ENCODE data around the gene SRA1. TPM values are rescaled to one million over a fixed set of nuclear protein-coding genes. Genes with fewer than 3 reads are reported as not detected.

The SRA1 gene
- total RNA-seq, 1 experiment from 2014 or later = 56.0 TPM

DNA sequence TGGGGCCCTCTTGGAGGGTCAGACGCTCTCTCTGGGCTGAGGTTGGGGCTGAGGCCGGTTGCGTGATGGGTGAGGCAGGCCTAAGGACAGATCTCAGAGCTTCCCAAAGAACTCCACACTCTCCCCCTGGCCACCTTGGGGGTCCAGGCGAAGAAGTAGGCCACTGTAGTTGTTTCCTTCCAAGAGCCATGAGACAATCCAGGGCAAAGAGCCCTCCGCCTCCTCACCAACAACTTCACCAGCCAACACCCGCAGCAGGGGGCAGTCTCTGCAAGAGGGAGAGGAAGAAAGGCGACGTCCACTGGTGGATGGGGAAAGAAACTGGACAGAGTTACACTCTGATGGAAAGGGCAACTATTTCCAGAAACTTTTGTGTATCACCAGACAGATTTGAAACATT, 18.0 kb upstream of the SRA1 start:
- in situ Hi-C loops (cut with HindIII; ENCODE audit: low pct_unique_long_range_greater_than_20kb, low sequenced_read_pairs) = no loop called here

DNA sequence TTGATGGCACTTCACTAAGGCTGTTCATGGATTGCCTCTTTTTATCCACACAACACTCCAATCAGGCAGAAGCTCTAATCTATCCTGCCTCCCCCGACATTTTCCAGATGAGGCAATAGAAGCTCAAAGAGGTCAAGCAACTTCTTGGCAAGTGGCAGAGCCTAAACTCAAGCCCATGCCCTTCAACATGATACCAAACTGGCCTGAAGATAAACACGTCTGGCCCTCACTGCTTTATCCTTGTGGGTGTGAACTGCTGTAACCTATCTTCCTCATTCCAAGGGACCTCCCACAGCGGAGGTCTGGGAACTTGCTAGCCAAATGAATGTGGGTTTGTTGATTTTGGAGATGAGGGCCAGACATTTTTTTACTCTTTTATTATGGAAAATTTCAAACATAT, 16.9 kb upstream of the SRA1 start:
- in situ Hi-C loops (cut with HindIII; ENCODE audit: low pct_unique_long_range_greater_than_20kb, low sequenced_read_pairs) = no loop called here
- DNase-seq (ENCODE audit: low read depth) = no peak

More for the DNA sequence above, 18.0 kb upstream of the SRA1 start:
- no peak for DNase-seq (ENCODE audit: low read depth)

GRCh38 chr5:140573683-140574082, 16.4 kb upstream of the SRA1 start:
- no peak for DNase-seq (ENCODE audit: low read depth)
- in situ Hi-C loops (cut with HindIII; ENCODE audit: low pct_unique_long_range_greater_than_20kb, low sequenced_read_pairs) = no loop called here

- no peak for DNase-seq (ENCODE audit: low read depth)
- in situ Hi-C loops (cut with HindIII; ENCODE audit: low pct_unique_long_range_greater_than_20kb, low sequenced_read_pairs) = no loop called here
Observed at GRCh38 chr5:140571105-140571504, 13.8 kb upstream of the SRA1 start.

DNA sequence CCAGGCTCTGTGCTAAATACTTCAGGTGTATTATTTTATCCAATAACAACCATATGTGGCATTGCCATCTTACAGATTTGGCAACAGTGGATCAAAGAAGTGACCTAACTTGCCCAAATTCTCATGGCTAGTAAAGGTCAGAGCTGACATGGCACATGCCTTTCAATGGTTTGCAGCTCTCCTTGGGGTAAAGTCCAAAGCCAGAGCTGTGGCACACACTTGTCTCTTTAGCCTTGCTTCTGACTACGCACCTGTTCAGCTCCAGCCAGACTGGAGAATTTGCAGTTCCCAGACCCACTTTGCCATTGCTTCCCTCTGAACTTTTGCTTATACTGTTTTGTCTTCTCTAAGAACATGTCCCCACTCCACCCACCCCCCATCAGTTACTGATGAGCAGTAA, 13.2 kb upstream of the SRA1 start:
- DNase-seq (ENCODE audit: low read depth) = no peak
- in situ Hi-C loops (cut with HindIII; ENCODE audit: low pct_unique_long_range_greater_than_20kb, low sequenced_read_pairs) = no loop called here

GRCh38 chr5:140570058-140570457, 12.8 kb upstream of the SRA1 start:
- in situ Hi-C loops (cut with HindIII; ENCODE audit: low pct_unique_long_range_greater_than_20kb, low sequenced_read_pairs) = no loop called here
- DNase-seq (ENCODE audit: low read depth) = no peak

DNA sequence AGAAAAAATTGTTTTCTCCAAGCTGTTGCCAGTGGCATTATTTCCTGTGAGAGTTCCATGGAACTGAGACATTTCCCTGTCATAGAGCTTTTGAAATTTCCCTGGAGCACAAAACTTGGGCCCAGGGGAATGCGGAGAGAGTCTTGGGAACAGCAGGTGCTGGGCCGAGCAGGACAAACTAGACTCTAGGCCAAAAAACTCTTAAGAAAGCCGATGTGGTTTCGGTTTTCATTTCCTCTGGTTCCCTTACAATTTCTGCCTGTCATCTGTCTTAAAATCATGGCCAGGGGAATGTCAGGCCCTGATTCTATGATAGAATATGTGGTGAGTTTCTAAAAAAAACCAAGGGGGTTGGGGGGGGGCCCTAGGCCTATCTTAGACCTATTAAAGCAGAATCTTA, 11.9 kb upstream of the SRA1 start:
- in situ Hi-C loops (cut with HindIII; ENCODE audit: low pct_unique_long_range_greater_than_20kb, low sequenced_read_pairs) = no loop called here
- no peak for DNase-seq (ENCODE audit: low read depth)

GRCh38 chr5:140568443-140569063, 11.3 kb upstream of the SRA1 start:
- DNase-seq (ENCODE audit: low read depth) = no peak
- in situ Hi-C loops (cut with HindIII; ENCODE audit: low pct_unique_long_range_greater_than_20kb, low sequenced_read_pairs) = no loop called here

DNA sequence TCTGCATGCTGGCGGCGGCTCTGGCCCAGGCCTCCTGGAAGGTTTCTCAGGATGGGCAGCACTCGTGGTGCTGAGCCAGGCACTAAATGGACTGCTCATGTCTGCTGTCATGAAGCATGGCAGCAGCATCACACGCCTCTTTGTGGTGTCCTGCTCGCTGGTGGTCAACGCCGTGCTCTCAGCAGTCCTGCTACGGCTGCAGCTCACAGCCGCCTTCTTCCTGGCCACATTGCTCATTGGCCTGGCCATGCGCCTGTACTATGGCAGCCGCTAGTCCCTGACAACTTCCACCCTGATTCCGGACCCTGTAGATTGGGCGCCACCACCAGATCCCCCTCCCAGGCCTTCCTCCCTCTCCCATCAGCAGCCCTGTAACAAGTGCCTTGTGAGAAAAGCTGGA, 10.6 kb upstream of the SRA1 start:
- in situ Hi-C loops (cut with HindIII; ENCODE audit: low pct_unique_long_range_greater_than_20kb, low sequenced_read_pairs) = no loop called here

GRCh38 chr5:140567136-140567818, 10.0 kb upstream of the SRA1 start:
- in situ Hi-C loops (cut with HindIII; ENCODE audit: low pct_unique_long_range_greater_than_20kb, low sequenced_read_pairs) = no loop called here
- DNase-seq (ENCODE audit: low read depth) = no peak

More for the DNA sequence above, 10.6 kb upstream of the SRA1 start:
- no peak for DNase-seq (ENCODE audit: low read depth)

DNA sequence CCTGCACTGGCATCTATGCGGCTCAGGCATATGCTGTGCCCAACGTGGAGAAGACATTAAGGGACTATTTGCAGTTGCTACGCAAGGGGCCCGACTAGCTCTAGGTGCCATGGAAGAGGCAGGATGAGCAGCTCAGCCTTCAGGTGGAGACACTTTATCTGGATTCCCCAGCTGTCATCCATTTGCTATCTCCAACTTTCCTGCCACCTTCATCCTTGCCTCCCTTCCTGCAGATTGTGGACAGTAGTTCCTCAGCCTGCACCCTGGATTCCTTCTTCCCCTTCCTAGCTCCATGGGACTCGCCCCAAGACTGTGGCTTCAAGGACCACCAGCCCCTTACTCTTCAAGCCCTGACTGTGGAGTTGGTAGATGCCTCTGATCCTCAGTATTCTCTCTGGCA, 9.4 kb upstream of the SRA1 start:
- no peak for DNase-seq (ENCODE audit: low read depth)
- in situ Hi-C loops (cut with HindIII; ENCODE audit: low pct_unique_long_range_greater_than_20kb, low sequenced_read_pairs) = no loop called here

GRCh38 chr5:140565780-140566095, 8.5 kb upstream of the SRA1 start:
- no peak for DNase-seq (ENCODE audit: low read depth)
- in situ Hi-C loops (cut with HindIII; ENCODE audit: low pct_unique_long_range_greater_than_20kb, low sequenced_read_pairs) = no loop called here

DNA sequence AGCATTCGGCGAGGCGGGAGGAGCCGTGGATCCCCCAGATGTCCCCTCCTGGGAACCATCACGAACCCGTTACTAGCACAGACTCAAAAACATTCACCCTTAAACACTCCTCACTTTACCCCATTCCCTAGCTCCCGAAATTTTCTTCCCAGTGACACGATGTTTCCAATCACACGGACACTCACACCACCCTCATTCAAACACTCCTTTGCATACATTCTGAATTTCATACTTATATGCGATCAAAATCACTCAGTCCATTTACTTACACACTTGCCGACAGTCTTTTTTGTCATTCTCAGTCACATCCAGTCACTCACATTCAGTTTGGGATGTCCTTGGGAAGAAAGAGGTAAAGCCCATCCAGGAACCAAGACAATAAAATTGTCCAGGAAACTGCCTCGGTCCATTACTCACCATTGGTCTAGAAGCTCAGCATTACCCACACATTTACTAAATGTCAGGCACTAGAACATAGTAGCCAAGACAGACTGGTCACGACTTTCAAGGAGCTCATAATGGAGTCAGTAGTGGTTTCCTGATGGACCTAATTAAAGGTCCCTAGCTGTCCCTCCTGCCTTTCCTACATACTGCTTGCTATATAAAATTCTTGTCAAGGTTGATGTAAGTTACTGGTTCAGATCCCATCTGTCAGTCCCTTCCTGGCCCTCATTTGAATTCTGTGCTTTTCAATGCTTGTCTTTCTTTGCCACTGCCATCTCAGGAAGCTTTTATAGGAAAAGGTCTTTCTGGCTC, 7.9 kb upstream of the SRA1 start:
- peak; percentile 18 for DNase-seq (ENCODE audit: low read depth)
- in situ Hi-C loops (cut with HindIII; ENCODE audit: low pct_unique_long_range_greater_than_20kb, low sequenced_read_pairs) = no loop called here

- in situ Hi-C loops (cut with HindIII; ENCODE audit: low pct_unique_long_range_greater_than_20kb, low sequenced_read_pairs) = no loop called here
Observed at GRCh38 chr5:140564196-140565023, 7.1 kb upstream of the SRA1 start, which contains the start of the genes APBB3 and SLC35A4. APBB3 (minus strand) TSS chr5:140564598; CDS start chr5:140564245, 353 bp downstream. SLC35A4 (plus strand) TSS chr5:140564828; CDS start chr5:140567170, 2,342 bp downstream.

GRCh38 chr5:140563596-140563995, 6.3 kb upstream of the SRA1 start:
- in situ Hi-C loops (cut with HindIII; ENCODE audit: low pct_unique_long_range_greater_than_20kb, low sequenced_read_pairs) = no loop called here
- DNase-seq (ENCODE audit: low read depth) = no peak

More at GRCh38 chr5:140564196-140565023, 7.1 kb upstream of the SRA1 start, which contains the start of the genes APBB3 and SLC35A4:
- peak; percentile 98 for DNase-seq (ENCODE audit: low read depth)

GRCh38 chr5:140561753-140562523, 4.7 kb upstream of the SRA1 start:
- DNase-seq (ENCODE audit: low read depth) = no peak
- in situ Hi-C loops (cut with HindIII; ENCODE audit: low pct_unique_long_range_greater_than_20kb, low sequenced_read_pairs) = no loop called here

GRCh38 chr5:140560227-140560626, 3.0 kb upstream of the SRA1 start:
- DNase-seq (ENCODE audit: low read depth) = no peak
- in situ Hi-C loops (cut with HindIII; ENCODE audit: low pct_unique_long_range_greater_than_20kb, low sequenced_read_pairs) = no loop called here

DNA sequence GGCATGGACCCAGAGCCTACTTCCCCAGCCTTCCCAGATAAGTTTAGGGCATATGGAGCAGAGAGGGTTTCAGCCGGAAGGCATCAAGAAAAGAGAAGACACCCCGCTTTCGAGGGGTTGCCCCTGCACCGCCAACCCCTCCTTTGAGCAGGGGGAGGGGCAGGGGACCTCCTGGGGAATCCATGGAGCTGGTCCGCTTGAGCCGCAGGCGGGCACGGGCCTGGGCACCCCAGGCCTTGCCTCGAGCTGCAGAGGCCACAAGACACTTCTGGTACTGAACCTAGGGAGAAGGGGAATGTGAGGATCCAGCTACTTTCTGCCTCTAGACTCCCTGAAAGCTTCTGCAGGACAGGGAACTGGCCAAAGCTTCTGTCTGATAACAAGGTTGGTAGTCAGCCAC, 1.3 kb upstream of the SRA1 start:
- no peak for DNase-seq (ENCODE audit: low read depth)
- in situ Hi-C loops (cut with HindIII; ENCODE audit: low pct_unique_long_range_greater_than_20kb, low sequenced_read_pairs) = no loop called here

Data from Caki2 (cell line).